ENCODE data around the gene GUCY2C.

GRCh38 chr12:14607568-14607967 lies 88.8 kb downstream of the GUCY2C start:
- TF ChIP-seq POLR2A (IDR thresholded peaks at IDR 0.05) (no peak), POLR2AphosphoS5 (IDR thresholded peaks at IDR 0.05) (no peak), CTCF (IDR thresholded peaks at IDR 0.05) (no peak)
